ENCODE results near the gene TSPO. TPM values are rescaled to one million over a fixed set of nuclear protein-coding genes. Genes with fewer than 3 reads are reported as not detected.

TSPO gene
- total and polyA plus RNA-seq, 2 experiments from 2014 or later, result 34.6 to 44.7 TPM

Other genes starting within 250 kb of the TSPO start
- gene PACSIN2, start 136.4 kb upstream of the TSPO start, total RNA-seq (2014; rRNA removed; shearing (Covaris generic)), result 47.0 and 57.3 TPM in 2 replicates
- 23.5 and 24.6 TPM in 2 replicates for gene PACSIN2, start 136.4 kb upstream of the TSPO start, polyA plus RNA-seq (2016; fragmentation: Nextera tagmentation; extraction: Ambion mirVana)
- 3.5 and 5.5 TPM in 2 replicates for gene TTLL1, start 62.2 kb upstream of the TSPO start, total RNA-seq (2014; rRNA removed; shearing (Covaris generic))
- gene TTLL1, start 62.2 kb upstream of the TSPO start, polyA plus RNA-seq (2016; fragmentation: Nextera tagmentation; extraction: Ambion mirVana), result 6.2 and 6.8 TPM in 2 replicates
- gene BIK, start 40.8 kb upstream of the TSPO start, total RNA-seq (2014; rRNA removed; shearing (Covaris generic)), result 5.6 and 9.8 TPM in 2 replicates
- 9.6 and 10.4 TPM in 2 replicates for gene BIK, start 40.8 kb upstream of the TSPO start, polyA plus RNA-seq (2016; fragmentation: Nextera tagmentation; extraction: Ambion mirVana)
- 12.3 and 16.9 TPM in 2 replicates for gene MCAT, start 8.2 kb upstream of the TSPO start, total RNA-seq (2014; rRNA removed; shearing (Covaris generic))
- 9.7 and 10.4 TPM in 2 replicates for gene MCAT, start 8.2 kb upstream of the TSPO start, polyA plus RNA-seq (2016; fragmentation: Nextera tagmentation; extraction: Ambion mirVana)
- gene TTLL12, start 35.6 kb downstream of the TSPO start, total RNA-seq (2014; rRNA removed; shearing (Covaris generic)), result 129 and 147 TPM in 2 replicates
- gene TTLL12, start 35.6 kb downstream of the TSPO start, polyA plus RNA-seq (2016; fragmentation: Nextera tagmentation; extraction: Ambion mirVana), result 43.9 and 46.7 TPM in 2 replicates
- gene SCUBE1, start 191.8 kb downstream of the TSPO start, total RNA-seq (2014; rRNA removed; shearing (Covaris generic)), result 2.0 and 3.2 TPM in 2 replicates
- gene SCUBE1, start 191.8 kb downstream of the TSPO start, polyA plus RNA-seq (2016; fragmentation: Nextera tagmentation; extraction: Ambion mirVana), result 0.52 and 0.81 TPM in 2 replicates